Thyroid gland (tissue), 4 donors: ENCODE results near the gene KIDINS220. TPM values are rescaled to one million over a fixed set of nuclear protein-coding genes. Genes with fewer than 3 reads are reported as not detected.
A peak's percentile ranks its signal among the peaks of the same experiment; 100 is the strongest.

Source experiments
- DNase-seq, 2 donors: peaks; one replicate each; pipeline ENCODE4 v3.0.0-alpha.2; 2019
- H3K27ac ChIP-seq, 3 donors: fragments of 200-600 bp; sonication (generic); 1 replicate in 2 of 3; 2 replicates in 1 of 3; pipeline ENCODE4 v1.5.1; 2016 to 2019; ENCODE audit warnings: mild to moderate bottlenecking in 1 of 3, moderate library complexity in 1 of 3
- H3K27me3 ChIP-seq: fragments of 200-600 bp; sonication (generic); one replicate; pipeline ENCODE4 v1.5.1; 2019
- H3K36me3 ChIP-seq, 2 donors: fragments of 200-600 bp; sonication (generic); one replicate each; pipeline ENCODE4 v1.5.1; 2016 to 2019
- H3K4me1 ChIP-seq, 2 donors: fragments of 200-600 bp; sonication (generic); one replicate each; pipeline ENCODE4 v1.5.1; 2017 to 2019
- H3K4me3 ChIP-seq, 3 donors: fragments of 200-600 bp; sonication (generic); replicated peaks in 1 of 3; 1 replicate in 2 of 3; 2 replicates in 1 of 3; pipeline ENCODE4 v1.5.1; 2016; ENCODE audit warnings: mild to moderate bottlenecking in 1 of 3
- H3K9me3 ChIP-seq: fragments of 200-600 bp; sonication (generic); one replicate; pipeline ENCODE4 v1.5.1; 2017
- CTCF ChIP-seq, 6 experiments: fragments of 200-600 bp in 3 of 6; fragments of 450-650 bp in 3 of 6; sonication (generic) in 3 of 6; IDR thresholded peaks; one replicate each; pipeline ENCODE4 v1.5.1; 2016 to 2019; ENCODE audit warnings: antibody characterized with exemption in 6 of 6, mild to moderate bottlenecking in 2 of 6, inconsistent platforms in 1 of 6, moderate library complexity in 1 of 6
- POLR2A ChIP-seq, 2 donors: fragments of 450-650 bp; IDR thresholded peaks; one replicate each; pipeline ENCODE4 v1.6.1; 2017; ENCODE audit warnings: antibody characterized with exemption in 2 of 2, mild to moderate bottlenecking in 2 of 2, moderate library complexity in 1 of 2
- WGBS, 2 donors: methylation state at CpG; one replicate each; pipeline ENCODE4 v1.1.5; 2017; 5-methylcytosine and 5-hydroxymethylcytosine counted together
- intact Hi-C: fragments of 100-400 bp; cut with DNase I; formaldehyde crosslinking; loops from one replicate; pipeline ENCODE4 v1.15.1; 2023
- total RNA-seq, 4 donors: library from RNA; depleted of rRNA; stranded (reverse); fragments of >200 nt; gene quantifications; one replicate each; pipeline ENCODE4 v1.2.3, GENCODE V29; 2016

Gene KIDINS220
- total RNA-seq, 4 donors from 2014 or later, result 74.0 to 140 (median 79.3) TPM

- H3K36me3 ChIP-seq, result peaks cover 0 to 4% of the 10 kb centered on the region in 2 donors
- intact Hi-C loops, result no loop called here
- H3K4me3 ChIP-seq, result no peak overlapping the region
- H3K9me3 ChIP-seq, result no peaks in the 10 kb centered on the region
- H3K27ac ChIP-seq, result no peak overlapping the region
- TF ChIP-seq CTCF (IDR thresholded peaks at IDR 0.05), result no peak
- no peak for TF ChIP-seq POLR2A (IDR thresholded peaks at IDR 0.05)
- H3K4me1 ChIP-seq, result no peaks in the 10 kb centered on the region
- WGBS, 2 donors, result 91 to 92% methylated on average over 2 of the region's 2 CpGs
- no peaks in the 10 kb centered on the region for H3K27me3 ChIP-seq
- DNase-seq, result no peak
Observed at GRCh38 chr2:8827729-8828128, 9.7 kb downstream of the KIDINS220 start.

- peak in 1 of 2 donors; percentile 12 for DNase-seq
- H3K4me3 ChIP-seq, result no peak overlapping the region
- WGBS, 2 donors, result 68 to 78% methylated on average over 4 of the region's 4 CpGs
- peaks cover 4 to 9% of the 10 kb centered on the region in 2 donors for H3K36me3 ChIP-seq
- TF ChIP-seq CTCF (IDR thresholded peaks at IDR 0.05) (no peak), POLR2A (IDR thresholded peaks at IDR 0.05) (no peak)
- no peaks in the 10 kb centered on the region for H3K27me3 ChIP-seq
- no peaks in the 10 kb centered on the region for H3K9me3 ChIP-seq
- H3K4me1 ChIP-seq, result peaks cover 0 to 4% of the 10 kb centered on the region in 2 donors
- intact Hi-C loops, result no loop called here
- no peak overlapping the region for H3K27ac ChIP-seq
Observed at GRCh38 chr2:8822218-8822617, 15.2 kb downstream of the KIDINS220 start.

GRCh38 chr2:8821276-8822217 lies 15.9 kb downstream of the KIDINS220 start:
- H3K27ac ChIP-seq, result no peak overlapping the region
- WGBS, 2 donors, result 77 to 83% methylated on average over 8 of the region's 8 CpGs
- no peak overlapping the region for H3K4me3 ChIP-seq
- H3K36me3 ChIP-seq, result peaks cover 4 to 9% of the 10 kb centered on the region in 2 donors
- no peaks in the 10 kb centered on the region for H3K27me3 ChIP-seq
- DNase-seq, result peak in 1 of 2 donors; percentile 8
- TF ChIP-seq POLR2A (IDR thresholded peaks at IDR 0.05), result no peak
- no peak for TF ChIP-seq CTCF (IDR thresholded peaks at IDR 0.05)
- peaks cover 0 to 4% of the 10 kb centered on the region in 2 donors for H3K4me1 ChIP-seq
- intact Hi-C loops, result no loop called here
- no peaks in the 10 kb centered on the region for H3K9me3 ChIP-seq

GRCh38 chr2:8819948-8820347 lies 17.5 kb downstream of the KIDINS220 start:
- intact Hi-C loops, result no loop called here
- H3K27ac ChIP-seq, result no peak overlapping the region
- TF ChIP-seq CTCF (IDR thresholded peaks at IDR 0.05) (no peak), POLR2A (IDR thresholded peaks at IDR 0.05) (no peak)
- peaks cover 4 to 9% of the 10 kb centered on the region in 2 donors for H3K36me3 ChIP-seq
- no peaks in the 10 kb centered on the region for H3K27me3 ChIP-seq
- 91 to 93% methylated on average over 8 of the region's 8 CpGs for WGBS, 2 donors
- no peak for DNase-seq
- H3K4me1 ChIP-seq, result peaks cover 0 to 4% of the 10 kb centered on the region in 2 donors
- H3K4me3 ChIP-seq, result no peak overlapping the region
- no peaks in the 10 kb centered on the region for H3K9me3 ChIP-seq

- Histone ChIP-seq H3K4me1 (peaks cover 0 to 4% of the 10 kb centered on the region in 2 donors), H3K27me3 (no peaks in the 10 kb centered on the region), H3K9me3 (no peaks in the 10 kb centered on the region), H3K27ac (no peak overlapping the region), H3K36me3 (peaks cover 3 to 9% of the 10 kb centered on the region in 2 donors), H3K4me3 (no peak overlapping the region)
- TF ChIP-seq POLR2A (IDR thresholded peaks at IDR 0.05) (no peak), CTCF (IDR thresholded peaks at IDR 0.05) (no peak)
- 93 to 97% methylated on average over 5 of the region's 5 CpGs for WGBS, 2 donors
- intact Hi-C loops, result no loop called here
- no peak for DNase-seq
Observed at GRCh38 chr2:8819194-8819593, 18.2 kb downstream of the KIDINS220 start.
